Fibroblast of lung (primary cell): Measurements from ENCODE around the gene C16orf92. TPM values are rescaled to one million over a fixed set of nuclear protein-coding genes. Genes with fewer than 3 reads are reported as not detected.

Source experiments
- DNase-seq, 2 donors: peaks; one replicate each; pipeline versions ENCODE4 v3.0.0 to v3.0.0-alpha.2; 2010; ENCODE audit warnings: low read depth in 2 of 2
- H2AFZ ChIP-seq: 2 replicates; pipeline ENCODE4 v1.5.1; 2012; ENCODE audit warnings: low read length, control low read depth, inconsistent platforms
- H3K27ac ChIP-seq: 2 replicates; pipeline ENCODE4 v1.5.1; 2011; ENCODE audit warnings: low read length, control low read depth; ENCODE audit not compliant: insufficient read depth
- H3K27me3 ChIP-seq: 2 replicates; pipeline ENCODE4 v1.5.1; 2011; ENCODE audit warnings: mild to moderate bottlenecking, low read length; ENCODE audit not compliant: control insufficient read depth, insufficient read depth
- H3K36me3 ChIP-seq: 2 replicates; pipeline ENCODE4 v1.5.1; 2011; ENCODE audit warnings: low read length; ENCODE audit not compliant: control insufficient read depth, insufficient read depth
- H3K4me1 ChIP-seq: 2 replicates; pipeline ENCODE4 v1.5.1; 2011; ENCODE audit warnings: low read length; ENCODE audit not compliant: control insufficient read depth, insufficient read depth; ENCODE audit errors: extremely low read depth
- H3K4me2 ChIP-seq: 2 replicates; pipeline ENCODE4 v1.5.1; 2011; ENCODE audit warnings: low read length, control low read depth; ENCODE audit not compliant: insufficient read depth; ENCODE audit errors: extremely low read depth
- H3K4me3 ChIP-seq, 4 experiments: fragments of 200-600 bp in 1 of 4; sonication (generic) in 1 of 4; replicated peaks in 1 of 4; 2 replicates each; pipeline ENCODE4 v1.5.1; 2011 to 2016; ENCODE audit warnings: low read length in 4 of 4, low read depth in 3 of 4, mild to moderate bottlenecking in 3 of 4, control low read depth in 2 of 4, inconsistent platforms in 1 of 4, mixed read lengths in 1 of 4; ENCODE audit not compliant: insufficient read depth in 1 of 4; ENCODE audit errors: control extremely low read depth in 1 of 4
- H3K79me2 ChIP-seq: 2 replicates; pipeline ENCODE4 v1.5.1; 2012; ENCODE audit warnings: mild to moderate bottlenecking, low read length, inconsistent platforms; ENCODE audit not compliant: control insufficient read depth, insufficient read depth
- H3K9ac ChIP-seq: 2 replicates; pipeline ENCODE4 v1.5.1; 2011; ENCODE audit warnings: mild to moderate bottlenecking, low read length, control low read depth; ENCODE audit not compliant: insufficient read depth
- H3K9me3 ChIP-seq: 2 replicates; pipeline ENCODE4 v1.5.1; 2012; ENCODE audit warnings: low read depth, low read length; ENCODE audit not compliant: control insufficient read depth, insufficient read depth
- H4K20me1 ChIP-seq: 2 replicates; pipeline ENCODE4 v1.5.1; 2011; ENCODE audit warnings: low read length; ENCODE audit not compliant: control insufficient read depth, insufficient read depth; ENCODE audit errors: extremely low read depth
- EZH2 ChIP-seq: IDR thresholded peaks from 2 replicates; pipeline ENCODE4 v1.5.1; 2012; ENCODE audit warnings: low read length, control low read depth, mild to moderate bottlenecking; ENCODE audit errors: missing control alignments
- polyA plus RNA-seq, 2 donors: library from polyadenylated mRNA; depleted of rRNA in 1 of 2; stranded (reverse) in 1 of 2; unstranded in 1 of 2; fragments of >200 nt; gene quantifications; 2 replicates each; pipeline ENCODE4 v1.2.1, GENCODE V29; 2011 to 2012; ENCODE audit warnings: missing spikeins in 1 of 2
- total RNA-seq: library from RNA; depleted of rRNA; stranded (reverse); fragments of >200 nt; gene quantifications from 2 replicates; pipeline ENCODE4 v1.2.1, GENCODE V29; 2014
- TF ChIP-seq, protein P1 (sequence below), 2 donors: IDR thresholded peaks in 1 of 2; conservative IDR thresholded peaks in 1 of 2; 1 replicate in 1 of 2; 2 replicates in 1 of 2; pipeline ENCODE4 v1.5.1; 2011 to 2012; ENCODE audit warnings: low read length in 2 of 2, control low read depth in 1 of 2, inconsistent platforms in 1 of 2, low read depth in 1 of 2, mild to moderate bottlenecking in 1 of 2

Gene C16orf92
- total and polyA plus RNA-seq, 2 donors (not counting 1 experiment from before 2014, with no cell fraction given) = not detected

DNA sequence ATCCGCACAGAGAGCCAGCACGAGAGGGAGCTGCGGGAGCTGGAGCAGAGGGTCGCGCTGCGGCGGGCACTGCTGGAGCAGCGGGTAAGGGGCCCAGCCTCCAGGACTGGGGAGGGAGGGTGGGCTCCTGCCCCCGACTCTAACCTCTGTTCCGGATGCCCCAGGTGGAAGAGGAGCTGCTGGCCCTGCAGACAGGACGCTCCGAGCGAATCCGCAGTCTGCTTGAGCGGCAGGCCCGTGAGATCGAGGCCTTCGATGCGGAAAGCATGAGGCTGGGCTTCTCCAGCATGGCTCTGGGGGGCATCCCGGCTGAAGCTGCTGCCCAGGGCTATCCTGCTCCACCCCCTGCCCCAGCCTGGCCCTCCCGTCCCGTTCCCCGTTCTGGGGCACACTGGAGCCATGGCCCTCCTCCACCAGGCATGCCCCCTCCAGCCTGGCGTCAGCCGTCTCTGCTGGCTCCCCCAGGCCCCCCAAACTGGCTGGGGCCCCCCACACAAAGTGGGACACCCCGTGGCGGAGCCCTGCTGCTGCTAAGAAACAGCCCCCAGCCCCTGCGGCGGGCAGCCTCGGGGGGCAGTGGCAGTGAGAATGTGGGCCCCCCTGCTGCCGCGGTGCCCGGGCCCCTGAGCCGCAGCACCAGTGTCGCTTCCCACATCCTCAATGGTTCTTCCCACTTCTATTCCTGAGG, 32.0 kb upstream of the C16orf92 start:
- no peak overlapping the region for H3K9ac ChIP-seq
- no peaks in the 10 kb centered on the region for H3K27me3 ChIP-seq
- H3K9me3 ChIP-seq = no peaks in the 10 kb centered on the region
- no peak overlapping the region for H3K4me2 ChIP-seq
- H2AFZ ChIP-seq = no peak overlapping the region
- H3K4me3 ChIP-seq = no peak overlapping the region
- peaks cover 10% of the 10 kb centered on the region for H3K4me1 ChIP-seq
- H3K27ac ChIP-seq = no peak overlapping the region
- no peaks in the 10 kb centered on the region for H4K20me1 ChIP-seq
- peaks cover 29% of the 10 kb centered on the region for H3K36me3 ChIP-seq
- TF ChIP-seq, protein P1, sequence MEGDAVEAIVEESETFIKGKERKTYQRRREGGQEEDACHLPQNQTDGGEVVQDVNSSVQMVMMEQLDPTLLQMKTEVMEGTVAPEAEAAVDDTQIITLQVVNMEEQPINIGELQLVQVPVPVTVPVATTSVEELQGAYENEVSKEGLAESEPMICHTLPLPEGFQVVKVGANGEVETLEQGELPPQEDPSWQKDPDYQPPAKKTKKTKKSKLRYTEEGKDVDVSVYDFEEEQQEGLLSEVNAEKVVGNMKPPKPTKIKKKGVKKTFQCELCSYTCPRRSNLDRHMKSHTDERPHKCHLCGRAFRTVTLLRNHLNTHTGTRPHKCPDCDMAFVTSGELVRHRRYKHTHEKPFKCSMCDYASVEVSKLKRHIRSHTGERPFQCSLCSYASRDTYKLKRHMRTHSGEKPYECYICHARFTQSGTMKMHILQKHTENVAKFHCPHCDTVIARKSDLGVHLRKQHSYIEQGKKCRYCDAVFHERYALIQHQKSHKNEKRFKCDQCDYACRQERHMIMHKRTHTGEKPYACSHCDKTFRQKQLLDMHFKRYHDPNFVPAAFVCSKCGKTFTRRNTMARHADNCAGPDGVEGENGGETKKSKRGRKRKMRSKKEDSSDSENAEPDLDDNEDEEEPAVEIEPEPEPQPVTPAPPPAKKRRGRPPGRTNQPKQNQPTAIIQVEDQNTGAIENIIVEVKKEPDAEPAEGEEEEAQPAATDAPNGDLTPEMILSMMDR (conservative IDR thresholded peaks at IDR 0.05 in 1 of 2, IDR thresholded peaks at IDR 0.05 in 1 of 2; ENCODE audit: low read depth in 1 of 2, low read length in 2 of 2) = no peak
- TF ChIP-seq EZH2 = no peak
- no peaks in the 10 kb centered on the region for H3K79me2 ChIP-seq
- no peak for DNase-seq

GRCh38 chr16:29991571-29991904, 31.5 kb upstream of the C16orf92 start:
- Histone ChIP-seq H2AFZ (no peak overlapping the region), H3K79me2 (peaks cover 2% of the 10 kb centered on the region), H3K4me2 (no peak overlapping the region), H3K27me3 (no peaks in the 10 kb centered on the region), H3K4me3 (no peak overlapping the region), H3K4me1 (peaks cover 10% of the 10 kb centered on the region), H3K9me3 (no peaks in the 10 kb centered on the region), H4K20me1 (no peaks in the 10 kb centered on the region), H3K27ac (no peak overlapping the region), H3K9ac (no peak overlapping the region), H3K36me3 (peaks cover 24% of the 10 kb centered on the region)
- TF ChIP-seq EZH2 = no peak
- TF ChIP-seq, protein P1 (conservative IDR thresholded peaks at IDR 0.05 in 1 of 2, IDR thresholded peaks at IDR 0.05 in 1 of 2; ENCODE audit: low read depth in 1 of 2, low read length in 2 of 2) = no peak
- no peak for DNase-seq

- no peak overlapping the region for H3K27ac ChIP-seq
- H2AFZ ChIP-seq = no peak overlapping the region
- no peak overlapping the region for H3K4me2 ChIP-seq
- no peaks in the 10 kb centered on the region for H3K27me3 ChIP-seq
- TF ChIP-seq, protein P1 (conservative IDR thresholded peaks at IDR 0.05 in 1 of 2, IDR thresholded peaks at IDR 0.05 in 1 of 2; ENCODE audit: low read depth in 1 of 2, low read length in 2 of 2) = no peak
- TF ChIP-seq EZH2 = no peak
- H3K9me3 ChIP-seq = no peaks in the 10 kb centered on the region
- H3K79me2 ChIP-seq = peaks cover 6% of the 10 kb centered on the region
- H3K9ac ChIP-seq = no peak overlapping the region
- DNase-seq = peak; percentile 11 to 63
- H3K36me3 ChIP-seq = peaks cover 16% of the 10 kb centered on the region
- H3K4me3 ChIP-seq = no peak overlapping the region
- no peaks in the 10 kb centered on the region for H4K20me1 ChIP-seq
- peaks cover 14% of the 10 kb centered on the region for H3K4me1 ChIP-seq
Measured at GRCh38 chr16:29992344-29992967, 30.5 kb upstream of the C16orf92 start.
